H1 (cell line): Measurements from ENCODE around the gene TPRA1. TPM values are rescaled to one million over a fixed set of nuclear protein-coding genes. Genes with fewer than 3 reads are reported as not detected.

ENCODE experiments used
- CTCF ChIA-PET: fragments of 300-600 bp; sonication (Branson Sonifier 250); formaldehyde crosslinking; loops from one replicate; lab custom pipeline; 2021; ENCODE audit not compliant: partially characterized antibody; lab: Charles Lee
- POLR2A ChIA-PET: fragments of 300-600 bp; sonication (Branson Sonifier 250); formaldehyde crosslinking; loops from one replicate; lab custom pipeline; 2021; ENCODE audit warnings: inconsistent platforms; ENCODE audit not compliant: partially characterized antibody; lab: Charles Lee
- DNase-seq, 2 experiments: peaks; one replicate each; pipeline versions ENCODE4 v3.0.0 to v3.0.0-alpha.2; 2010 to 2022; ENCODE audit warnings: low spot score in 2 of 2, low read depth in 1 of 2, mixed read lengths in 1 of 2
- FAIRE-seq: peaks from 2 replicates; lab custom pipeline; 2011; peaks lifted over from hg19 to GRCh38; lab: Jason Lieb, UNC
- H2AFZ ChIP-seq: 2 replicates; pipeline ENCODE4 v1.8.1; 2012; ENCODE audit warnings: low read length, inconsistent platforms
- H2AK5ac ChIP-seq: 2 replicates; pipeline ENCODE4 v1.6.1; 2013; ENCODE audit warnings: low read depth, low read length
- H2BK120ac ChIP-seq: replicated peaks from 2 replicates; pipeline ENCODE3; 2013; ENCODE audit warnings: low read depth, low read length, inconsistent platforms
- H2BK12ac ChIP-seq: 2 replicates; pipeline ENCODE4 v1.6.1; 2013; ENCODE audit warnings: low read depth, low read length
- H2BK15ac ChIP-seq: 2 replicates; pipeline ENCODE4 v1.6.1; 2013; ENCODE audit warnings: low read length
- H2BK20ac ChIP-seq: 2 replicates; pipeline ENCODE4 v1.6.1; 2013; ENCODE audit warnings: low read length
- H2BK5ac ChIP-seq: 2 replicates; pipeline ENCODE4 v1.6.1; 2013; ENCODE audit warnings: low read depth, low read length
- H3K14ac ChIP-seq: 2 replicates; pipeline ENCODE4 v1.6.1; 2013; ENCODE audit warnings: inconsistent platforms; ENCODE audit not compliant: insufficient read length
- H3K18ac ChIP-seq: 2 replicates; pipeline ENCODE4 v1.6.1; 2013; ENCODE audit warnings: low read length; ENCODE audit errors: extremely low read depth
- H3K23ac ChIP-seq: 2 replicates; pipeline ENCODE4 v1.6.1; 2013; ENCODE audit warnings: inconsistent platforms; ENCODE audit not compliant: insufficient read length
- H3K23me2 ChIP-seq: 2 replicates; pipeline ENCODE4 v1.6.1; 2013; ENCODE audit warnings: low read depth, low read length
- H3K27ac ChIP-seq: 2 replicates; pipeline ENCODE4 v1.6.1; 2011; ENCODE audit warnings: low read depth, low read length, inconsistent platforms
- H3K27me3 ChIP-seq, 4 experiments: replicated peaks in 1 of 4; 1 replicate in 1 of 4; 2 replicates in 3 of 4; pipeline versions ENCODE4 v1.6.1 to v1.8.1; 2011 to 2013; ENCODE audit warnings: low read length in 3 of 4, mild to moderate bottlenecking in 3 of 4, inconsistent platforms in 2 of 4, mixed read lengths in 2 of 4, moderate library complexity in 1 of 4; ENCODE audit not compliant: control insufficient read depth in 3 of 4, insufficient read depth in 3 of 4; ENCODE audit errors: extremely low read depth in 1 of 4
- H3K36me3 ChIP-seq, 4 experiments: 2 replicates each; pipeline versions ENCODE4 v1.6.1 to v1.8.1; 2011 to 2013; ENCODE audit warnings: mild to moderate bottlenecking in 4 of 4, low read length in 3 of 4, moderate library complexity in 2 of 4, control low read depth in 1 of 4, inconsistent platforms in 1 of 4; ENCODE audit not compliant: insufficient read depth in 4 of 4, control insufficient read depth in 2 of 4
- H3K4ac ChIP-seq: replicated peaks from 2 replicates; pipeline ENCODE3; 2013; ENCODE audit warnings: low read length, low read depth, mixed read lengths, inconsistent platforms; ENCODE audit not compliant: insufficient read length
- H3K4me1 ChIP-seq, 4 experiments: replicated peaks in 1 of 4; 1 replicate in 1 of 4; 2 replicates in 3 of 4; pipeline versions ENCODE4 v1.6.1 to v1.8.1; 2011 to 2013; ENCODE audit warnings: low read length in 3 of 4, inconsistent platforms in 2 of 4, mixed read lengths in 1 of 4; ENCODE audit not compliant: insufficient read depth in 4 of 4, control insufficient read depth in 3 of 4
- H3K4me2 ChIP-seq, 2 experiments: 2 replicates each; pipeline versions ENCODE4 v1.6.1 to v1.8.1; 2011 to 2013; ENCODE audit warnings: low read depth in 2 of 2, low read length in 2 of 2, control low read depth in 1 of 2, inconsistent platforms in 1 of 2, mild to moderate bottlenecking in 1 of 2; ENCODE audit not compliant: insufficient read depth in 1 of 2
- H3K4me3 ChIP-seq, 4 experiments: fragments of 200-600, 300-600 bp in 1 of 4; sonication (generic), shearing (Covaris generic), sonication (Bioruptor Twin) in 1 of 4; 2 replicates each; pipeline versions ENCODE4 v1.5.1 to v1.8.1; 2011 to 2016; ENCODE audit warnings: low read length in 4 of 4, low read depth in 3 of 4, control low read depth in 2 of 4, inconsistent platforms in 2 of 4, mild to moderate bottlenecking in 2 of 4, mixed read lengths in 1 of 4, moderate library complexity in 1 of 4; ENCODE audit not compliant: insufficient read depth in 2 of 4; ENCODE audit errors: extremely low read depth in 1 of 4
- H3K56ac ChIP-seq: replicated peaks from 2 replicates; pipeline ENCODE3; 2013; ENCODE audit warnings: low read depth, mild to moderate bottlenecking, mixed read lengths, low read length, inconsistent platforms; ENCODE audit not compliant: insufficient read length
- H3K79me1 ChIP-seq: 2 replicates; pipeline ENCODE4 v1.6.1; 2013; ENCODE audit warnings: low read depth, low read length, control low read depth
- H3K79me2 ChIP-seq, 2 experiments: 2 replicates each; pipeline versions ENCODE4 v1.6.1 to v1.8.1; 2012 to 2013; ENCODE audit warnings: low read length in 2 of 2, mild to moderate bottlenecking in 2 of 2, inconsistent platforms in 1 of 2; ENCODE audit not compliant: insufficient read depth in 2 of 2, control insufficient read depth in 1 of 2
- H3K9ac ChIP-seq, 4 experiments: replicated peaks in 1 of 4; 1 replicate in 1 of 4; 2 replicates in 3 of 4; pipeline versions ENCODE4 v1.6.1 to v1.8.1; 2011 to 2013; ENCODE audit warnings: low read depth in 3 of 4, low read length in 3 of 4, control low read depth in 2 of 4, mild to moderate bottlenecking in 2 of 4, moderate library complexity in 2 of 4, inconsistent platforms in 1 of 4; ENCODE audit errors: extremely low read depth in 1 of 4
- H3K9me3 ChIP-seq, 2 experiments: 2 replicates each; pipeline versions ENCODE4 v1.6.1 to v1.8.1; 2012 to 2013; ENCODE audit warnings: mild to moderate bottlenecking in 2 of 2, moderate library complexity in 2 of 2, control low read depth in 1 of 2, inconsistent platforms in 1 of 2, low read depth in 1 of 2, low read length in 1 of 2, mixed read lengths in 1 of 2; ENCODE audit not compliant: insufficient read depth in 2 of 2
- H4K20me1 ChIP-seq, 2 experiments: replicated peaks in 1 of 2; 2 replicates each; pipeline versions ENCODE3 to v1.8.1; 2011 to 2013; ENCODE audit warnings: inconsistent platforms in 2 of 2, low read length in 2 of 2, mild to moderate bottlenecking in 1 of 2; ENCODE audit not compliant: insufficient read depth in 2 of 2, control insufficient read depth in 1 of 2
- H4K5ac ChIP-seq: 2 replicates; pipeline ENCODE4 v1.6.1; 2013; ENCODE audit warnings: low read length, low read depth, mixed read lengths, inconsistent platforms; ENCODE audit not compliant: insufficient read length
- H4K8ac ChIP-seq: 2 replicates; pipeline ENCODE4 v1.8.0; 2013; ENCODE audit warnings: mild to moderate bottlenecking, moderate library complexity, low read length, inconsistent platforms; ENCODE audit not compliant: insufficient read depth; ENCODE audit errors: extremely low read depth
- H4K91ac ChIP-seq: replicated peaks from 2 replicates; pipeline ENCODE3; 2013; ENCODE audit warnings: low read length, mixed read lengths, inconsistent platforms; ENCODE audit not compliant: insufficient read length
- BRCA1 ChIP-seq: IDR thresholded peaks from 2 replicates; pipeline ENCODE4 v1.6.1; 2012; ENCODE audit warnings: low read depth, low read length, improper control_type of control experiment
- CEBPB ChIP-seq: IDR thresholded peaks from 2 replicates; pipeline ENCODE4 v1.6.1; 2012; ENCODE audit warnings: low read depth, low read length
- CREB1 ChIP-seq: IDR thresholded peaks from 2 replicates; pipeline ENCODE4 v1.6.1; 2012; ENCODE audit warnings: inconsistent platforms
- EGR1 ChIP-seq: IDR thresholded peaks from 2 replicates; pipeline ENCODE4 v1.6.1; 2011; ENCODE audit warnings: low read depth, low read length, borderline replicate concordance
- FOSL1 ChIP-seq: IDR thresholded peaks from 2 replicates; pipeline ENCODE4 v1.6.1; 2011; ENCODE audit warnings: mild to moderate bottlenecking, low read depth, low read length, moderate library complexity; ENCODE audit not compliant: insufficient read depth
- HDAC2 ChIP-seq, 2 experiments: fragments of 300-600 bp in 1 of 2; sonication (generic) in 1 of 2; IDR thresholded peaks; 2 replicates each; pipeline ENCODE4 v1.6.1; 2011 to 2012; ENCODE audit warnings: low read depth in 2 of 2, low read length in 2 of 2, mild to moderate bottlenecking in 2 of 2, moderate library complexity in 2 of 2, borderline replicate concordance in 1 of 2, inconsistent platforms in 1 of 2
- HDAC6 ChIP-seq: IDR thresholded peaks from one replicate; pipeline ENCODE4 v1.7.1; 2012; ENCODE audit warnings: low read depth, mild to moderate bottlenecking, inconsistent platforms, low read length, moderate library complexity
- KDM5A ChIP-seq: fragments of 200-600 bp; IDR thresholded peaks from 2 replicates; pipeline ENCODE4 v1.7.1; 2012; ENCODE audit warnings: mild to moderate bottlenecking, low read length, inconsistent platforms, mixed read lengths
- PHF8 ChIP-seq: fragments of 200-600 bp; sonication (generic); conservative IDR thresholded peaks from 2 replicates; pipeline ENCODE4 v1.7.1; 2012; ENCODE audit warnings: low read depth, mild to moderate bottlenecking, inconsistent platforms, low read length, moderate library complexity
- RFX5 ChIP-seq: IDR thresholded peaks from 2 replicates; pipeline ENCODE4 v1.6.1; 2011; ENCODE audit warnings: low read depth, low read length, improper control_type of control experiment, borderline replicate concordance
- SIRT6 ChIP-seq: IDR thresholded peaks from one replicate; pipeline ENCODE4 v1.7.1; 2012; ENCODE audit warnings: low read length, inconsistent platforms
- SP2 ChIP-seq: IDR thresholded peaks from 2 replicates; pipeline ENCODE4 v1.6.1; 2012; ENCODE audit warnings: mild to moderate bottlenecking, low read length, inconsistent platforms
- TAF7 ChIP-seq: optimal IDR thresholded peaks from 2 replicates; pipeline ENCODE3; 2011; ENCODE audit warnings: low read depth, mild to moderate bottlenecking, inconsistent platforms, low read length, moderate library complexity, borderline replicate concordance
- WGBS, 2 experiments: shearing (Covaris generic) in 1 of 2; methylation state at CpG; one replicate each; pipeline versions ENCODE4 v1.1.6 to v1.1.7; 2013 to 2015; ENCODE audit warnings: low lambda C conversion rate in 2 of 2, mixed read lengths in 2 of 2, inconsistent platforms in 1 of 2, low coverage in 1 of 2, missing lambda C conversion rate in 1 of 2; ENCODE audit not compliant: insufficient replicate concordance in 2 of 2, insufficient coverage in 1 of 2, insufficient read length in 1 of 2; ENCODE audit errors: extremely low coverage in 1 of 2, missing lambda C conversion rate in 1 of 2; 5-methylcytosine and 5-hydroxymethylcytosine counted together
- polyA plus RNA-seq, 7 experiments: library from polyadenylated mRNA; depleted of rRNA in 3 of 7; stranded (reverse) in 5 of 7; unstranded in 2 of 7; fragments of >200 nt in 5 of 7; fragments of 200-250 nt in 2 of 7; gene quantifications; 1 replicate in 5 of 7; 2 replicates in 1 of 7; 4 replicates in 1 of 7; pipeline versions ENCODE4 v1.2.1 to v1.2.3, GENCODE V29; 2011 to 2013; ENCODE audit warnings: missing spikeins in 2 of 7, mixed read lengths in 2 of 7
- total RNA-seq: library from RNA; stranded (reverse); fragmentation: NEBNext Ultra II Directional; extraction: Animal tissue kit (Norgen Biotek cat#: 25700); gene quantifications from 2 replicates; pipeline ENCODE4 v1.2.1, GENCODE V29; 2021

The TPRA1 gene
- total and polyA plus RNA-seq, 2 of the 8 experiments (the other 6 are each of a cell fraction or from before 2014, with no cell fraction given) = 18.8 to 38.5 TPM

DNA sequence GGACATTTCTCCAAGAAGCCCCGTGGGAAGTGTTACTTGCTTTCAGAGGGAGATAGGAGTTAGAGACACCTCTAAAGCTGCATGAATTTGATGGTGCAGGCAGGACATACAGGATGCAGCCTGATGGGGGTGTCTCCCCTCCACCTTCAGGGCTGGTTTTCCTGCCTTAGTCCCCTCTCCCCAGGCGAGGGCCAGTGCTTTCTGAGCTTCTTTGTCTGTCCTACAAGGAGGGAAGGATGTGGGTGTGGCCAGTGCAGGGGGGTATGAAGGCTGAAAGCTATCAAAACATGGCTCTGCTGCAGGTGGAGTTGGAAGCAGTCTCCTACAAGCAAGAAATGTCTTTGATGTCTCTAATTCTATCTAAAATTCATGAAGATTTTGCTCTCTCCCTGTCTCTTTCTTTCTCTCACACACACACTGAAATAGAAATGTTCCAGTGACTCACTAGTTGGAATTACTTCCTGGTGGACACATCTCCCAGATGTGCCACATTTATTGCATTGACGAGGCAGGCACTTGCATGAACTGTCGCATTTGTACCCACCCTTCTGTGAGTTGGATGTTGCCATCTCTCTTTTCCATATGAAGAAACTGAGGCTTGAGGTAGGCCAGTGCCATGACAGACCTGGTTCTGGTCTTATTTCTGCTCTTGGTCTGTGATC lies 24.5 kb upstream of the TPRA1 start:
- FAIRE-seq (no peak), DNase-seq (no peak)
- Histone ChIP-seq H4K5ac (no peak overlapping the region), H3K23ac (no peak overlapping the region), H3K4me3 (no peak overlapping the region), H3K79me1 (peaks cover 9% of the 10 kb centered on the region; the same call in 1 of the 2 replicates), H3K9me3 (no peaks in the 10 kb centered on the region), H3K27ac (no peak overlapping the region), H4K8ac (no peak overlapping the region), H3K4me1 (no peaks in the 10 kb centered on the region), H3K9ac (no peak overlapping the region), H2BK20ac (no peak overlapping the region), H3K36me3 (peaks cover 62 to 94% (median 90%) of the 10 kb centered on the region in 4 experiments), H2BK5ac (no peak overlapping the region), H3K23me2 (no peaks in the 10 kb centered on the region), H3K18ac (no peak overlapping the region), H4K20me1 (peaks cover 16 to 43% of the 10 kb centered on the region in 2 experiments), H3K14ac (no peak overlapping the region), H3K4me2 (no peak overlapping the region), H4K91ac (no peak overlapping the region), H2BK12ac (no peak overlapping the region), H2BK120ac (no peak overlapping the region), H3K4ac (no peak overlapping the region), H3K56ac (no peak overlapping the region), H3K79me2 (peaks cover 0 to 37% of the 10 kb centered on the region in 2 experiments; a peak in 2 of 4 replicates), H2BK15ac (no peak overlapping the region), H2AK5ac (no peak overlapping the region), H3K27me3 (no peaks in the 10 kb centered on the region), H2AFZ (no peak overlapping the region)
- ChIA-PET POLR2A (interaction anchor here (0.8 to 3.1 kb wide), 5 partner anchors 8 to 30 kb away, joined by 3 to 34 read pairs (median 7); partner anchors contain the start of gene MCM2), CTCF (no interaction called here)
- WGBS, 2 experiments = 83% methylated on average over 4 of the region's 4 CpGs; no CpG with 5 or more reads in 1 of the 2 experiments
- TF ChIP-seq HDAC2 (IDR thresholded peaks at IDR 0.05; ENCODE audit: borderline replicate concordance in 1 of 2, low read depth in 2 of 2, low read length in 2 of 2) (no peak), SP2 (no peak), PHF8 (no peak), SIRT6 (no peak), HDAC6 (no peak), FOSL1 (no peak), TAF7 (no peak), CEBPB (no peak), BRCA1 (no peak), EGR1 (no peak), KDM5A (no peak), RFX5 (no peak), CREB1 (no peak)
